WERI-Rb-1 (cell line): ENCODE results near the gene ITCH.

Source experiments
- DNase-seq: peaks from one replicate; pipeline ENCODE4 v3.0.0-alpha.2; 2020
- H3K27ac ChIP-seq: fragments of 250-450 bp; sonication (Bioruptor Pico); 2 replicates; pipeline ENCODE4 v1.5.1; 2020; ENCODE audit warnings: mild to moderate bottlenecking, moderate library complexity
- H3K27me3 ChIP-seq: fragments of 250-450 bp; sonication (Bioruptor Pico); 2 replicates; pipeline ENCODE4 v1.5.1; 2021; ENCODE audit warnings: mild to moderate bottlenecking, low read depth, moderate library complexity; ENCODE audit not compliant: insufficient read depth, severe bottlenecking
- H3K36me3 ChIP-seq: fragments of 250-450 bp; sonication (Bioruptor Pico); 2 replicates; pipeline ENCODE4 v1.5.1; 2020; ENCODE audit warnings: mild to moderate bottlenecking, moderate library complexity
- H3K4me3 ChIP-seq: 2 replicates; pipeline ENCODE4 v1.5.1; 2011; ENCODE audit warnings: low read depth, mild to moderate bottlenecking, control low read depth, low read length
- H3K9me3 ChIP-seq: fragments of 250-450 bp; sonication (Bioruptor Pico); 2 replicates; pipeline ENCODE4 v1.5.1; 2021; ENCODE audit warnings: mild to moderate bottlenecking, moderate library complexity; ENCODE audit not compliant: severe bottlenecking
- TF ChIP-seq, protein P1 (sequence below): IDR thresholded peaks from 2 replicates; pipeline ENCODE4 v1.5.1; 2011; ENCODE audit warnings: low read depth, mild to moderate bottlenecking, control low read depth, inconsistent platforms, low read length

ITCH gene

GRCh38 chr20:34541917-34542316 lies 178.8 kb downstream of the ITCH start:
- Histone ChIP-seq H3K9me3 (no peaks in the 10 kb centered on the region), H3K27ac (no peak overlapping the region), H3K27me3 (no peaks in the 10 kb centered on the region), H3K36me3 (peaks cover 39% of the 10 kb centered on the region), H3K4me3 (no peak overlapping the region)
- no peak for DNase-seq
- TF ChIP-seq, protein P1, sequence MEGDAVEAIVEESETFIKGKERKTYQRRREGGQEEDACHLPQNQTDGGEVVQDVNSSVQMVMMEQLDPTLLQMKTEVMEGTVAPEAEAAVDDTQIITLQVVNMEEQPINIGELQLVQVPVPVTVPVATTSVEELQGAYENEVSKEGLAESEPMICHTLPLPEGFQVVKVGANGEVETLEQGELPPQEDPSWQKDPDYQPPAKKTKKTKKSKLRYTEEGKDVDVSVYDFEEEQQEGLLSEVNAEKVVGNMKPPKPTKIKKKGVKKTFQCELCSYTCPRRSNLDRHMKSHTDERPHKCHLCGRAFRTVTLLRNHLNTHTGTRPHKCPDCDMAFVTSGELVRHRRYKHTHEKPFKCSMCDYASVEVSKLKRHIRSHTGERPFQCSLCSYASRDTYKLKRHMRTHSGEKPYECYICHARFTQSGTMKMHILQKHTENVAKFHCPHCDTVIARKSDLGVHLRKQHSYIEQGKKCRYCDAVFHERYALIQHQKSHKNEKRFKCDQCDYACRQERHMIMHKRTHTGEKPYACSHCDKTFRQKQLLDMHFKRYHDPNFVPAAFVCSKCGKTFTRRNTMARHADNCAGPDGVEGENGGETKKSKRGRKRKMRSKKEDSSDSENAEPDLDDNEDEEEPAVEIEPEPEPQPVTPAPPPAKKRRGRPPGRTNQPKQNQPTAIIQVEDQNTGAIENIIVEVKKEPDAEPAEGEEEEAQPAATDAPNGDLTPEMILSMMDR = no peak

DNA sequence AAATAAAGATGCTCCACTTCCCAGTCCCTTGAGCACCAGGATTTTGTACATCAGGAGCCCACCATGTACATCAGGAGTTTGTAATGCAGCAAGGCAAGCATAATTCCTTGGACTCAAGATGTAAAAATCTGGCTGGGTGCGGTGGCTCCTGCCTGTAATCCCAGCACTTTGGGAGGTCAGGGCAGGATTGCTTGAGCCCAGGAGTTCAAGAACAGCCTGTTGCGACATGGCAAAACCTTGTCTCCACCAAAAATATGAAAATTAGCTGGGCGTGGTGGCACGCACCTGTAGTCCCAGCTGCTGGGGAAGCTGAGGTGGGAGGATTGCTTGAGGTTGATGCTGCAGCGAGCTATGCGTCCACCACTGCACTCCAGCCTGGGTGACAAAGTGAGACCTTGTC lies 179.4 kb downstream of the ITCH start:
- Histone ChIP-seq H3K27me3 (no peaks in the 10 kb centered on the region), H3K4me3 (no peak overlapping the region), H3K27ac (no peak overlapping the region), H3K9me3 (no peaks in the 10 kb centered on the region), H3K36me3 (peaks cover 34% of the 10 kb centered on the region)
- TF ChIP-seq, protein P1 = no peak
- DNase-seq = no peak

- no peak overlapping the region for H3K27ac ChIP-seq
- TF ChIP-seq, protein P1 = no peak
- peaks cover 31% of the 10 kb centered on the region for H3K36me3 ChIP-seq
- no peaks in the 10 kb centered on the region for H3K27me3 ChIP-seq
- no peaks in the 10 kb centered on the region for H3K9me3 ChIP-seq
- H3K4me3 ChIP-seq = no peak overlapping the region
- no peak for DNase-seq
Observed at GRCh38 chr20:34543463-34544056, 180.5 kb downstream of the ITCH start.

DNA sequence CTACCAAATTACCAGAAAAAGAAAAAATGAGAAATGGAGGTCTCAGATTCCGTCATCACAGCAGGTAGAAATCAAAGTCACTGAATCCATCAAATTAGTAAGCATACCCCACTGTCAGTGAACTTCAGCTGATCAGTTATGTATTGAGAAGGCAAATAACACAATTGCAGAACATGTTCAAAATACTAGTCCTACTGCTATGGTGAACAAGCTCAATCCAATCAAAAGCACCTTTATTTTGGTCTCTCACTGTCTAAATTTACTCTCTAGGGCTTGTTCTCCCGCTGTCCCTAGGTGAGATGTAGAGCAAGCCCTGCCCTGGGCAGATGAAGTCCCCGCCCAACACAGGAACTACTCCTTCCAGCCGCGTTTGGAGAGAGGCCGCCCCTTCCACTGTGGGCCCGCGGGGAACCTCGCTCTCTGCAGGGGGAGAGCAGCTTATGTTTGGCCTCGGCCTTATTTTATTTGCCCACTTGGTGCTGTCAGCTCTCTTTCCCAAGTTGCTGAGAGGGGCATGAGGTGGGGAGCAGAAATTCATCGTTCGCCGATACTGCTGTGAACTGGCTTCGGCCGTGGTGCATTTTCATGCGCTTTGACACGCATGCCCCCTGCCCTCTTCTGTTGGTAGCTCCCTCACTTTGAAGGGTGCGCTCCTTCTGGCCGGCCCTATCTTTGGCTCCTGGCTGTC lies 181.2 kb downstream of the ITCH start:
- no peak for DNase-seq
- no peak overlapping the region for H3K27ac ChIP-seq
- TF ChIP-seq, protein P1 = no peak

GRCh38 chr20:34546751-34547181 lies 183.7 kb downstream of the ITCH start:
- Histone ChIP-seq H3K4me3 (peak overlapping the region; percentile 43), H3K27me3 (no peaks in the 10 kb centered on the region), H3K9me3 (no peaks in the 10 kb centered on the region), H3K27ac (peak overlapping the region; percentile 72), H3K36me3 (peaks cover 1% of the 10 kb centered on the region; the same call in 1 of the 2 replicates)
- DNase-seq = peak; percentile 62
- TF ChIP-seq, protein P1 = no peak

More for the DNA sequence above, 181.2 kb downstream of the ITCH start:
- Histone ChIP-seq H3K27me3 (no peaks in the 10 kb centered on the region), H3K9me3 (no peaks in the 10 kb centered on the region), H3K4me3 (no peak overlapping the region), H3K36me3 (peaks cover 26% of the 10 kb centered on the region)
